Thyroid gland (tissue), 4 donors: ENCODE results near the gene APOD. TPM values are rescaled to one million over a fixed set of nuclear protein-coding genes. Genes with fewer than 3 reads are reported as not detected.

Experiments
- DNase-seq, 2 donors: peaks; one replicate each; pipeline ENCODE4 v3.0.0-alpha.2; 2019
- H3K27ac ChIP-seq, 3 donors: fragments of 200-600 bp; sonication (generic); 1 replicate in 2 of 3; 2 replicates in 1 of 3; pipeline ENCODE4 v1.5.1; 2016 to 2019; ENCODE audit warnings: mild to moderate bottlenecking in 1 of 3, moderate library complexity in 1 of 3
- H3K27me3 ChIP-seq: fragments of 200-600 bp; sonication (generic); one replicate; pipeline ENCODE4 v1.5.1; 2019
- H3K36me3 ChIP-seq, 2 donors: fragments of 200-600 bp; sonication (generic); one replicate each; pipeline ENCODE4 v1.5.1; 2016 to 2019
- H3K4me1 ChIP-seq, 2 donors: fragments of 200-600 bp; sonication (generic); one replicate each; pipeline ENCODE4 v1.5.1; 2017 to 2019
- H3K4me3 ChIP-seq, 3 donors: fragments of 200-600 bp; sonication (generic); replicated peaks in 1 of 3; 1 replicate in 2 of 3; 2 replicates in 1 of 3; pipeline ENCODE4 v1.5.1; 2016; ENCODE audit warnings: mild to moderate bottlenecking in 1 of 3
- H3K9me3 ChIP-seq: fragments of 200-600 bp; sonication (generic); one replicate; pipeline ENCODE4 v1.5.1; 2017
- POLR2A ChIP-seq, 2 donors: fragments of 450-650 bp; IDR thresholded peaks; one replicate each; pipeline ENCODE4 v1.6.1; 2017; ENCODE audit warnings: antibody characterized with exemption in 2 of 2, mild to moderate bottlenecking in 2 of 2, moderate library complexity in 1 of 2
- WGBS, 2 donors: methylation state at CpG; one replicate each; pipeline ENCODE4 v1.1.5; 2017; 5-methylcytosine and 5-hydroxymethylcytosine counted together
- intact Hi-C: fragments of 100-400 bp; cut with DNase I; formaldehyde crosslinking; loops from one replicate; pipeline ENCODE4 v1.15.1; 2023
- total RNA-seq, 4 donors: library from RNA; depleted of rRNA; stranded (reverse); fragments of >200 nt; gene quantifications; one replicate each; pipeline ENCODE4 v1.2.3, GENCODE V29; 2016
- TF ChIP-seq, protein P1 (sequence below), 6 experiments: fragments of 200-600 bp in 3 of 6; fragments of 450-650 bp in 3 of 6; sonication (generic) in 3 of 6; IDR thresholded peaks; one replicate each; pipeline ENCODE4 v1.5.1; 2016 to 2019; ENCODE audit warnings: antibody characterized with exemption in 6 of 6, mild to moderate bottlenecking in 2 of 6, inconsistent platforms in 1 of 6, moderate library complexity in 1 of 6

APOD gene
- total RNA-seq, 4 donors from 2014 or later = 283 to 756 (median 407) TPM

DNA sequence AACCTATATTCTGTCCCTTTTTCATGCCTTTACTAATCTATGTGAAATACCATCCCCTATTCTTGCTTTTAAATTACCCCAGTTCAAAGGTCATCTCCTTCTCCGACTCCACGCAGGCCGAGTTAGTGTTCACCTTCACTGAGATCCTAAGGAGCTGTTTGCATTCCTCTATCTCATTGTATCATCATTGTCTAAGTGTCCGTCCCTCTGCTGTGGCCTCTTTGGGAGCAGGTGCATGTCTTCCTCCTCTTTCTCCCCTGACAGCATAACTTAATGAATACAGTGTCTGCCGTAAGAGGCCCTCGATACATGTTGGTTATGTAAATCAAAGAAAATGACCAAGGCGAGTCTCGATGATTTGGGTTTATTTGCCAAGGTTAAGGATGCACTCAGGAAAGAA is 35.7 kb downstream of the APOD start:
- no peak for TF ChIP-seq POLR2A (IDR thresholded peaks at IDR 0.05)
- TF ChIP-seq, protein P1, sequence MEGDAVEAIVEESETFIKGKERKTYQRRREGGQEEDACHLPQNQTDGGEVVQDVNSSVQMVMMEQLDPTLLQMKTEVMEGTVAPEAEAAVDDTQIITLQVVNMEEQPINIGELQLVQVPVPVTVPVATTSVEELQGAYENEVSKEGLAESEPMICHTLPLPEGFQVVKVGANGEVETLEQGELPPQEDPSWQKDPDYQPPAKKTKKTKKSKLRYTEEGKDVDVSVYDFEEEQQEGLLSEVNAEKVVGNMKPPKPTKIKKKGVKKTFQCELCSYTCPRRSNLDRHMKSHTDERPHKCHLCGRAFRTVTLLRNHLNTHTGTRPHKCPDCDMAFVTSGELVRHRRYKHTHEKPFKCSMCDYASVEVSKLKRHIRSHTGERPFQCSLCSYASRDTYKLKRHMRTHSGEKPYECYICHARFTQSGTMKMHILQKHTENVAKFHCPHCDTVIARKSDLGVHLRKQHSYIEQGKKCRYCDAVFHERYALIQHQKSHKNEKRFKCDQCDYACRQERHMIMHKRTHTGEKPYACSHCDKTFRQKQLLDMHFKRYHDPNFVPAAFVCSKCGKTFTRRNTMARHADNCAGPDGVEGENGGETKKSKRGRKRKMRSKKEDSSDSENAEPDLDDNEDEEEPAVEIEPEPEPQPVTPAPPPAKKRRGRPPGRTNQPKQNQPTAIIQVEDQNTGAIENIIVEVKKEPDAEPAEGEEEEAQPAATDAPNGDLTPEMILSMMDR (IDR thresholded peaks at IDR 0.05) = no peak
- Histone ChIP-seq H3K27ac (no peak overlapping the region), H3K4me3 (no peak overlapping the region), H3K27me3 (no peaks in the 10 kb centered on the region), H3K36me3 (no peaks in the 10 kb centered on the region), H3K9me3 (no peaks in the 10 kb centered on the region), H3K4me1 (peaks cover 6 to 58% of the 10 kb centered on the region in 2 donors)
- WGBS, 2 donors = 62 to 67% methylated on average over 8 of the region's 8 CpGs
- intact Hi-C loops = no loop called here
- no peak for DNase-seq

- intact Hi-C loops = no loop called here
- Histone ChIP-seq H3K27ac (peak overlapping the region in 2 of 3 donors; percentile 63 to 76), H3K4me3 (no peak overlapping the region), H3K27me3 (no peaks in the 10 kb centered on the region), H3K36me3 (no peaks in the 10 kb centered on the region), H3K4me1 (peaks cover 17 to 57% of the 10 kb centered on the region in 2 donors), H3K9me3 (no peaks in the 10 kb centered on the region)
- TF ChIP-seq POLR2A (IDR thresholded peaks at IDR 0.05) = no peak
- TF ChIP-seq, protein P1 (IDR thresholded peaks at IDR 0.05) = no peak
- DNase-seq = peak; percentile 66 to 71
- WGBS, 2 donors = 32 to 44% methylated on average over 4 of the region's 4 CpGs
These were observed 37.6 kb downstream of the APOD start for GRCh38 chr3:195546130-195546560.

- Histone ChIP-seq H3K27ac (peak overlapping the region in 2 of 3 donors; percentile 86 to 88), H3K4me3 (no peak overlapping the region), H3K36me3 (no peaks in the 10 kb centered on the region), H3K27me3 (no peaks in the 10 kb centered on the region), H3K9me3 (no peaks in the 10 kb centered on the region), H3K4me1 (peaks cover 30 to 57% of the 10 kb centered on the region in 2 donors)
- WGBS, 2 donors = 47 to 70% methylated on average over 3 of the region's 3 CpGs
- TF ChIP-seq POLR2A (IDR thresholded peaks at IDR 0.05) = no peak
- TF ChIP-seq, protein P1 (IDR thresholded peaks at IDR 0.05) = no peak
- intact Hi-C loops = loop anchor here (5.0 kb wide), 1 partner anchor 102 kb away; the partner anchor contains the start of gene ACAP2
- DNase-seq = peak; percentile 31 to 42
These were observed 39.1 kb downstream of the APOD start for GRCh38 chr3:195544634-195545033.

DNA sequence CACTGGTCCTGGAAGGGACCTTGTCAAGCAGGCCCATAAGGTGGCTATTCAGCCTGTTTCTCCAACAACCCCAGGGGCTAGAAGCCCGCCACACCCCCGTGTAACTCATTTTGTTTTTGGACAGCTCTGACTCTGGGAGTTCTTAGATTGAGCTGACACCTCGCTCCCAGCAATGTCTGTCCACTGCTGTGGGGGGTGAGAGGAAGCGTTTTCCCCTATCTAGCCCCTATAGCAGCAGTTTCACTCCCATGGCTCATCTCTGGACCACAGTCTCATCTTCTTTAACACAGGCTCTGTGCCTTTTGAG is 39.6 kb downstream of the APOD start:
- WGBS, 2 donors = 54 to 86% methylated on average over 4 of the region's 4 CpGs
- DNase-seq = no peak
- H3K4me3 ChIP-seq = no peak overlapping the region
- no peaks in the 10 kb centered on the region for H3K36me3 ChIP-seq
- H3K9me3 ChIP-seq = no peaks in the 10 kb centered on the region
- peaks cover 30 to 57% of the 10 kb centered on the region in 2 donors for H3K4me1 ChIP-seq
- H3K27ac ChIP-seq = peak overlapping the region; percentile 83 to 88 (median 86)
- intact Hi-C loops = loop anchor here (5.0 kb wide), 1 partner anchor 102 kb away; the partner anchor contains the start of gene ACAP2
- no peak for TF ChIP-seq POLR2A (IDR thresholded peaks at IDR 0.05)
- TF ChIP-seq, protein P1 (IDR thresholded peaks at IDR 0.05) = no peak
- H3K27me3 ChIP-seq = no peaks in the 10 kb centered on the region

DNA sequence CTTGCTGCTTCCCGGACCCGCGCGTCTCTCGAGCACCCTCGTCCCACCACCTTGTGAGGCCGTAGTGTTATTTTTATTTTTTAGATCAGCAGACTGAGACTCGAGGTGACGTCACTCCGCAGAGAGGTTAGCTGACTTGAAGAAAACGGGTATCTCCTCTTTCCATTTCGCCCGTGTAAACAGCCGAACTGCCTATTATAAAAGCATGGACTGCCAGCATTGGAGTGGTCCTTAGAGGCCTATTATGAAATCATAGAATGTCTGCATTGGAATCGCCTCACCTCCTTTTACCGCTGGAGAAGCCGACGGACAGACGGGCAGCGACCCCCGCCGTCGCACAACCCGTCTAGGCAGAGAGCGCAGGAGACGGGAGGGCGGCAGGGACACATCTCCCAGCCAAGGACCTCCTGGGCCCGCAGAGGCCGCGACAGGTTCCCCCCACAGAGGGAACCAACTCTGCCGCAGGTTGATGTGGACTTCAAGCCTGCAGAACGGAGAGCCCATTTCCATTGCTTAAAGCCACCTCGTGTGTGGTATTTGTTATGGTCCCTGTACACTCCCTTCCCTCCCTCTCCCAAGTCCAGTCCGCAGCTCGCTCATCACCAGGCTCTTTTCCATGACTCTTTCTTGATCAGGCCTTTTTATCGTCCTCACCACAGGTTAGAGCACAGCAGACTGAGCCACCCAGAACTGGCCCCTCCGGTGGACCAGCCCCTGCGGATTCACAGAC is 40.1 kb downstream of the APOD start:
- Histone ChIP-seq H3K36me3 (no peaks in the 10 kb centered on the region), H3K27me3 (no peaks in the 10 kb centered on the region), H3K4me3 (peak overlapping the region in 2 of 3 donors; percentile 74 to 95), H3K4me1 (peaks cover 30 to 57% of the 10 kb centered on the region in 2 donors), H3K27ac (peak overlapping the region; percentile 83 to 88 (median 86)), H3K9me3 (no peaks in the 10 kb centered on the region)
- WGBS, 2 donors = 18 to 20% methylated on average over 30 to 37 of the region's 38 CpGs
- TF ChIP-seq POLR2A (IDR thresholded peaks at IDR 0.05) = no peak
- TF ChIP-seq, protein P1 (IDR thresholded peaks at IDR 0.05) = no peak
- peak in 1 of 2 donors; percentile 8 for DNase-seq
- intact Hi-C loops = loop anchor here (5.0 kb wide), 1 partner anchor 101 kb away; the partner anchor contains the start of gene ACAP2
